B cell (primary cell): ENCODE data around the gene MAPK8.

ENCODE experiments used
- CTCF ChIP-seq: fragments of 200-600 bp; IDR thresholded peaks from one replicate; pipeline ENCODE4 v1.8.0; 2022; ENCODE audit warnings: antibody characterized with exemption, mild to moderate bottlenecking
- EZH2 ChIP-seq: IDR thresholded peaks from 2 replicates; pipeline ENCODE4 v1.6.1; 2012; ENCODE audit warnings: borderline replicate concordance, low read depth, mild to moderate bottlenecking, moderate library complexity, low read length; ENCODE audit not compliant: insufficient read depth, poor library complexity, severe bottlenecking

GRCh38 chr10:48423884-48424283 is 117.4 kb downstream of the MAPK8 start:
- no peak for TF ChIP-seq CTCF
- TF ChIP-seq EZH2, result no peak
